HCT116 (cell line): ENCODE data around the gene EXOSC5.

Experiments used
- EZH2 ChIP-seq: fragments of 200-600 bp; sonication (generic); IDR thresholded peaks from 2 replicates; pipeline ENCODE4 v1.6.1; 2017; ENCODE audit warnings: antibody characterized with exemption, mixed run types
- EZH2phosphoT487 ChIP-seq: fragments of 200-600 bp; IDR thresholded peaks from 2 replicates; pipeline ENCODE4 v1.6.1; 2018; ENCODE audit warnings: antibody characterized with exemption, borderline replicate concordance
- RAD21 ChIP-seq: IDR thresholded peaks from 2 replicates; pipeline ENCODE4 v1.6.1; 2012; ENCODE audit warnings: low read depth, mild to moderate bottlenecking
- SIN3A ChIP-seq: IDR thresholded peaks from 2 replicates; pipeline ENCODE4 v1.6.1; 2012; ENCODE audit warnings: low read depth
- ZNF274 ChIP-seq: fragments of 200-500 bp; sonication (Bioruptor generic); IDR thresholded peaks from 2 replicates; pipeline ENCODE4 v1.6.1; 2014; ENCODE audit warnings: mild to moderate bottlenecking, low read depth, low read length, inconsistent platforms
- TF ChIP-seq, protein P1 (sequence below): IDR thresholded peaks from 2 replicates; pipeline ENCODE4 v1.6.1; 2012
- TF ChIP-seq, protein P2 (sequence below), 3 experiments: fragments of 200-600 bp in 1 of 3; sonication (generic) in 1 of 3; IDR thresholded peaks in 2 of 3; conservative IDR thresholded peaks in 1 of 3; 2 replicates each; pipeline ENCODE4 v1.5.1; 2012 to 2017; ENCODE audit warnings: low read depth in 2 of 3, low read length in 2 of 3, antibody characterized with exemption in 1 of 3, borderline replicate concordance in 1 of 3, control low read depth in 1 of 3, mild to moderate bottlenecking in 1 of 3, mixed read lengths in 1 of 3, mixed run types in 1 of 3, moderate library complexity in 1 of 3; ENCODE audit not compliant: insufficient read depth in 1 of 3
- TF ChIP-seq, protein P3 (sequence below): IDR thresholded peaks from 2 replicates; pipeline ENCODE4 v1.6.1; 2012; ENCODE audit warnings: low read depth

- TF ChIP-seq, protein P1, sequence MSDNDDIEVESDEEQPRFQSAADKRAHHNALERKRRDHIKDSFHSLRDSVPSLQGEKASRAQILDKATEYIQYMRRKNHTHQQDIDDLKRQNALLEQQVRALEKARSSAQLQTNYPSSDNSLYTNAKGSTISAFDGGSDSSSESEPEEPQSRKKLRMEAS, result no peak
- TF ChIP-seq ZNF274 (no peak), SIN3A (no peak), EZH2phosphoT487 (no peak), RAD21 (no peak), EZH2 (no peak)
- TF ChIP-seq, protein P2, sequence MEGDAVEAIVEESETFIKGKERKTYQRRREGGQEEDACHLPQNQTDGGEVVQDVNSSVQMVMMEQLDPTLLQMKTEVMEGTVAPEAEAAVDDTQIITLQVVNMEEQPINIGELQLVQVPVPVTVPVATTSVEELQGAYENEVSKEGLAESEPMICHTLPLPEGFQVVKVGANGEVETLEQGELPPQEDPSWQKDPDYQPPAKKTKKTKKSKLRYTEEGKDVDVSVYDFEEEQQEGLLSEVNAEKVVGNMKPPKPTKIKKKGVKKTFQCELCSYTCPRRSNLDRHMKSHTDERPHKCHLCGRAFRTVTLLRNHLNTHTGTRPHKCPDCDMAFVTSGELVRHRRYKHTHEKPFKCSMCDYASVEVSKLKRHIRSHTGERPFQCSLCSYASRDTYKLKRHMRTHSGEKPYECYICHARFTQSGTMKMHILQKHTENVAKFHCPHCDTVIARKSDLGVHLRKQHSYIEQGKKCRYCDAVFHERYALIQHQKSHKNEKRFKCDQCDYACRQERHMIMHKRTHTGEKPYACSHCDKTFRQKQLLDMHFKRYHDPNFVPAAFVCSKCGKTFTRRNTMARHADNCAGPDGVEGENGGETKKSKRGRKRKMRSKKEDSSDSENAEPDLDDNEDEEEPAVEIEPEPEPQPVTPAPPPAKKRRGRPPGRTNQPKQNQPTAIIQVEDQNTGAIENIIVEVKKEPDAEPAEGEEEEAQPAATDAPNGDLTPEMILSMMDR (IDR thresholded peaks at IDR 0.05 in 2 of 3, conservative IDR thresholded peaks at IDR 0.05 in 1 of 3; ENCODE audit: borderline replicate concordance in 1 of 3, insufficient read depth in 1 of 3, low read depth in 2 of 3, low read length in 2 of 3), result no peak
- TF ChIP-seq, protein P3, sequence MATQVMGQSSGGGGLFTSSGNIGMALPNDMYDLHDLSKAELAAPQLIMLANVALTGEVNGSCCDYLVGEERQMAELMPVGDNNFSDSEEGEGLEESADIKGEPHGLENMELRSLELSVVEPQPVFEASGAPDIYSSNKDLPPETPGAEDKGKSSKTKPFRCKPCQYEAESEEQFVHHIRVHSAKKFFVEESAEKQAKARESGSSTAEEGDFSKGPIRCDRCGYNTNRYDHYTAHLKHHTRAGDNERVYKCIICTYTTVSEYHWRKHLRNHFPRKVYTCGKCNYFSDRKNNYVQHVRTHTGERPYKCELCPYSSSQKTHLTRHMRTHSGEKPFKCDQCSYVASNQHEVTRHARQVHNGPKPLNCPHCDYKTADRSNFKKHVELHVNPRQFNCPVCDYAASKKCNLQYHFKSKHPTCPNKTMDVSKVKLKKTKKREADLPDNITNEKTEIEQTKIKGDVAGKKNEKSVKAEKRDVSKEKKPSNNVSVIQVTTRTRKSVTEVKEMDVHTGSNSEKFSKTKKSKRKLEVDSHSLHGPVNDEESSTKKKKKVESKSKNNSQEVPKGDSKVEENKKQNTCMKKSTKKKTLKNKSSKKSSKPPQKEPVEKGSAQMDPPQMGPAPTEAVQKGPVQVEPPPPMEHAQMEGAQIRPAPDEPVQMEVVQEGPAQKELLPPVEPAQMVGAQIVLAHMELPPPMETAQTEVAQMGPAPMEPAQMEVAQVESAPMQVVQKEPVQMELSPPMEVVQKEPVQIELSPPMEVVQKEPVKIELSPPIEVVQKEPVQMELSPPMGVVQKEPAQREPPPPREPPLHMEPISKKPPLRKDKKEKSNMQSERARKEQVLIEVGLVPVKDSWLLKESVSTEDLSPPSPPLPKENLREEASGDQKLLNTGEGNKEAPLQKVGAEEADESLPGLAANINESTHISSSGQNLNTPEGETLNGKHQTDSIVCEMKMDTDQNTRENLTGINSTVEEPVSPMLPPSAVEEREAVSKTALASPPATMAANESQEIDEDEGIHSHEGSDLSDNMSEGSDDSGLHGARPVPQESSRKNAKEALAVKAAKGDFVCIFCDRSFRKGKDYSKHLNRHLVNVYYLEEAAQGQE, result no peak
Measured at GRCh38 chr19:41357746-41358145, 39.4 kb downstream of the EXOSC5 start.
